Neutrophil (primary cell): ENCODE measurements around the gene KIAA2012.

ENCODE experiments used
- H3K27ac ChIP-seq: fragments of 200-600 bp; sonication (generic); 2 replicates; pipeline ENCODE4 v1.5.1; 2016; ENCODE audit warnings: mild to moderate bottlenecking, moderate library complexity
- H3K27me3 ChIP-seq: fragments of 200-600 bp; sonication (generic); 2 replicates; pipeline ENCODE4 v1.6.0; 2016; ENCODE audit warnings: mild to moderate bottlenecking
- H3K36me3 ChIP-seq: fragments of 200-600 bp; sonication (generic); 2 replicates; pipeline ENCODE4 v1.5.1; 2017
- H3K4me1 ChIP-seq, 2 experiments: fragments of 200-600 bp in 1 of 2; sonication (generic) in 1 of 2; 1 replicate in 1 of 2; 2 replicates in 1 of 2; pipeline versions ENCODE4 v1.5.1 to v1.6.1; 2013 to 2016; ENCODE audit warnings: low read depth in 1 of 2, low read length in 1 of 2, mild to moderate bottlenecking in 1 of 2, moderate library complexity in 1 of 2; ENCODE audit not compliant: control insufficient read depth in 1 of 2, insufficient read depth in 1 of 2
- H3K4me3 ChIP-seq, 2 experiments: fragments of 200-600 bp in 1 of 2; sonication (generic) in 1 of 2; 1 replicate in 1 of 2; 2 replicates in 1 of 2; pipeline ENCODE4 v1.5.1; 2013 to 2016; ENCODE audit warnings: low read depth in 1 of 2, low read length in 1 of 2, mild to moderate bottlenecking in 1 of 2, moderate library complexity in 1 of 2
- H3K9me3 ChIP-seq: fragments of 200-600 bp; sonication (generic); 2 replicates; pipeline ENCODE4 v1.5.1; 2016
- TF ChIP-seq, protein P1 (sequence below): fragments of 200-600 bp; sonication (generic); IDR thresholded peaks from 2 replicates; pipeline ENCODE4 v1.5.1; 2016; ENCODE audit warnings: antibody characterized with exemption

The KIAA2012 gene

DNA sequence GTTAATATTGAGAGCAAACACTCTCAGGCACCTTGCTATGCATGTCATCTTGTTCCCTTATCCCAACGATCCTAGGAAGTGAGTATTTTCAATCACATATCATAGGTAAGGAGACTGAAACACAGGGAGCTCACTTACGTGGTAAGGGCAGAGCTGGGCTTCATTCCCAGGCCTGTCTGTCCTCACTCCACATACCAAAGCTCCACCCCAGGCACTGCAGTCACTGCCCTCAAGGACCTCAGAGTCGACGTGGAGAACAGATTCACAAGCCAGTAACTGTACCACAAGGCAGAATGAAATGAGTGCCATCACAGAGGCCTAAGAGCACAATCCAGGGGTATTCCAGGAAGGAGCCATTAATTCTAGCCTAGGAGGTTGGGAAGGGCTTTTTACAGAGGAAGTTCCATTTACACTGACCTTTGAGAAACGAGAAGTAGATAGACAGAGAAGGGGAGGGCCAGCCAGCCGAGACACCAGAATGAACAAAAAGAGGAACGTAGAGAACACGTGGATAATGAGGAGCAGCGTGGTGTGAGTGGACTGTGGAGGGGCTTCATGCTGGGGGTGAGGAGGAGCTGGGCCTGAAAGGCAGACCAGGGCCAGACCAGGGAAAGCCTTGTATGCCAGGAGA lies 48.6 kb downstream of the KIAA2012 start:
- TF ChIP-seq, protein P1, sequence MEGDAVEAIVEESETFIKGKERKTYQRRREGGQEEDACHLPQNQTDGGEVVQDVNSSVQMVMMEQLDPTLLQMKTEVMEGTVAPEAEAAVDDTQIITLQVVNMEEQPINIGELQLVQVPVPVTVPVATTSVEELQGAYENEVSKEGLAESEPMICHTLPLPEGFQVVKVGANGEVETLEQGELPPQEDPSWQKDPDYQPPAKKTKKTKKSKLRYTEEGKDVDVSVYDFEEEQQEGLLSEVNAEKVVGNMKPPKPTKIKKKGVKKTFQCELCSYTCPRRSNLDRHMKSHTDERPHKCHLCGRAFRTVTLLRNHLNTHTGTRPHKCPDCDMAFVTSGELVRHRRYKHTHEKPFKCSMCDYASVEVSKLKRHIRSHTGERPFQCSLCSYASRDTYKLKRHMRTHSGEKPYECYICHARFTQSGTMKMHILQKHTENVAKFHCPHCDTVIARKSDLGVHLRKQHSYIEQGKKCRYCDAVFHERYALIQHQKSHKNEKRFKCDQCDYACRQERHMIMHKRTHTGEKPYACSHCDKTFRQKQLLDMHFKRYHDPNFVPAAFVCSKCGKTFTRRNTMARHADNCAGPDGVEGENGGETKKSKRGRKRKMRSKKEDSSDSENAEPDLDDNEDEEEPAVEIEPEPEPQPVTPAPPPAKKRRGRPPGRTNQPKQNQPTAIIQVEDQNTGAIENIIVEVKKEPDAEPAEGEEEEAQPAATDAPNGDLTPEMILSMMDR, result no peak
- H3K36me3 ChIP-seq, result no peaks in the 10 kb centered on the region
- no peak overlapping the region for H3K4me3 ChIP-seq
- peaks cover 0 to 5% of the 10 kb centered on the region in 2 experiments for H3K4me1 ChIP-seq
- no peaks in the 10 kb centered on the region for H3K9me3 ChIP-seq
- H3K27me3 ChIP-seq, result peaks cover 6% of the 10 kb centered on the region
- H3K27ac ChIP-seq, result no peak overlapping the region

DNA sequence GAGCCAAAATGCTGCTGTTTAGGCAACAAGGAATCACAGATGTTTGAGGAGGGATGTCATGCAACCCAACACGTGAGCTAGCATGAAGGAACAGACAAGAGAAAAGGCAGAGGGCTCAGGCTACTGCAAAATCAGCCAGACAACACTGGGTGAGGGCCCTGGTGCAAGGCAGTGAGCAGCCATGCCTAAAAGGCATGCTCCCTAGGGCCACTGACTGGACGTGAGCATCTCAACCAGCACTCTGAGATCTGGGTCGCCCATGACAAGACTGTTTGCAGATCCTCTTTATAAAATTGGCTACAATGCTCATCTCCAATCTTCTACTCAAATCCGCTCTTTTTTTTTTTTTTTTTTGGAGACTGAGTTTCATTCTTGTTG lies 49.1 kb downstream of the KIAA2012 start:
- H3K4me1 ChIP-seq, result peaks cover 0 to 5% of the 10 kb centered on the region in 2 experiments
- H3K36me3 ChIP-seq, result no peaks in the 10 kb centered on the region
- no peak overlapping the region for H3K27ac ChIP-seq
- no peaks in the 10 kb centered on the region for H3K9me3 ChIP-seq
- H3K4me3 ChIP-seq, result no peak overlapping the region
- TF ChIP-seq, protein P1, result no peak
- H3K27me3 ChIP-seq, result peaks cover under 1% of the 10 kb centered on the region

DNA sequence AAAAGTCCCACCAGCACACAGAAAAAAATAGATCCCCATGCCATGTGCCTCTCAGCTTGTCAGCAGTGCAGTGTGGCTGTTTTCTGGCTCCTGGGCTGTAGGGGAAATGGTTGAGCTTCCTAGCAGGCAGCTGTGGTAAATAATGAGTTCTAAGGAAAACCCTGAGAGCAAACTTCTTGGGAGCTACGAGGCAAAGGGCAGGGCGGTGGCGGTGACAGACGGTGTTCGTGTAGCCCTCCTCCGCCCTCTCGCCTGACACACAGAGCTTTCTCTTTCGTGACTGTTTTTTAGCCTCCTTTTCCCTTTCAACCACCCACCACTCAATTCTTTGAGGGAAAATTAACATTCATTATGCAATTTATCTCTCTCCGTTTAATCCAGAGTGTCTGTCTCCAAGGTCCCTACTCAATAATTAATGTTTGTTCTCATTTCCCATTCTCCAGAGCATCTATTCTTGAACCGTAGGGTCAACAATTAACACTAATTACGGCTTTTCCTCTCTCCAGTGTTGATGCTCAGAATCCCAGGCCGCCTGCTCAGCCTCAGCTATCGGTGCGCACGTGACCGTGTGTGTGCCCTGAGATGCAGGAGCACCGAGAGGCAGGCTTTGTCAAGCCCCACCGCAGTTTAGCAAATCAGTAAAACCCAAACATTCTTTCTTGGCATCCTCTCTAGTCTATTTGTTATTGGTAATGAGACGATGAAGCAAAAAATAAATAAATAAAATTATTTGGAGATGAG lies 50.1 kb downstream of the KIAA2012 start:
- TF ChIP-seq, protein P1, result no peak
- peaks cover 0 to 5% of the 10 kb centered on the region in 2 experiments for H3K4me1 ChIP-seq
- no peaks in the 10 kb centered on the region for H3K9me3 ChIP-seq
- no peaks in the 10 kb centered on the region for H3K27me3 ChIP-seq
- H3K4me3 ChIP-seq, result no peak overlapping the region
- H3K36me3 ChIP-seq, result no peaks in the 10 kb centered on the region
- no peak overlapping the region for H3K27ac ChIP-seq

DNA sequence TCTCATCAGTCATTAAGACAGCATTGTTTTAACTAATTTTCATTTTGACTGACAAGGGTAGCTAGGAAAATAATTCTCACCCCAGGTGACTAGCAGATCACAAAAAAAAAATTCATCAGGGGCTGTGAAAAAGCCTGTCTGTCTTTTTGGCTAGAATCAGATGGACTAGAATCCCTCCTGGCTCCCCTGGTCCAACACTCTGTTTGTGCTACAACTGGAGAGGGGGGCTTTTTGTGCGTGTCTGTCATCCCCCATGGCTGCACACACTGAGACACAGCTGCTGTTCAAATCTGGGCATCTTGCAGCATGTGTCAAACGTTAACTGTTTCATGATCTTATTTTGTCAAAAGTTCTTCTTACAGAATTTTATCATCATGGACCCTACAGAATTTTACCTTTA lies 51.2 kb downstream of the KIAA2012 start:
- H3K4me1 ChIP-seq, result peaks cover 0 to 5% of the 10 kb centered on the region in 2 experiments
- TF ChIP-seq, protein P1, result no peak
- no peaks in the 10 kb centered on the region for H3K27me3 ChIP-seq
- no peaks in the 10 kb centered on the region for H3K9me3 ChIP-seq
- H3K27ac ChIP-seq, result no peak overlapping the region
- H3K4me3 ChIP-seq, result no peak overlapping the region
- no peaks in the 10 kb centered on the region for H3K36me3 ChIP-seq

DNA sequence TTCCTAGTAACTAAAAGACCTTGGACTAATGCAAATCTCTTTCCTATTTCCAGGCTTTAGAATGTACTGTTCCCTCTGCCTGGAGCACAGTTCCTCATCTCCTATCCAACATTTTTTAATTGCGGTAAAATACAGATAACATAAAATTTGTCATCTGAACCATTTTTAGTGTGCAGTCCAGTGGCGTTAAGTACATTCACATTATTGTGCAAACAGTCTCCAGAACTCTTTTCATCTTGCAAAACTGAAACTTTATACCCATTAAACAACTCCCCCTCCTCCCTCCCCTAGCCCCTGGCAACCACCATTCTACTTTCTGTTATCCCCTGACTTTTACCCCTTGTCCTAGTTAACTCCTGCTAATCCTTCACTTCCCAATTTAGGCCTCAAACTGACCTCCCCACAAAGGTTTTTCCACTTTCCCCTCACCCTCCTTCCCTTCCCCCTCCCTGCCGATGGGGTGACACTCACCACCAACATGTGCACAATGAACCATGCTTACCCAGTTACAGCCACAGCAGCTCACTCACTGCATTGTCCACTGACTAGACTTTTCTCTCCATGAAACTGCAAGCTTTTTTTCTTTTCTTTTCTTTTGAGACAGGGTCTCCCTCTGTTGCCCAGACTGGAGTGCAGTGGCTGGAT lies 54.8 kb downstream of the KIAA2012 start:
- Histone ChIP-seq H3K36me3 (no peaks in the 10 kb centered on the region), H3K4me1 (no peaks in the 10 kb centered on the region), H3K27me3 (no peaks in the 10 kb centered on the region), H3K27ac (no peak overlapping the region), H3K9me3 (no peaks in the 10 kb centered on the region), H3K4me3 (no peak overlapping the region)
- TF ChIP-seq, protein P1, result no peak
